HCT116 (cell line): Measurements from ENCODE around the gene DHDH. TPM values are rescaled to one million over a fixed set of nuclear protein-coding genes. Genes with fewer than 3 reads are reported as not detected.

Experiments used
- ATAC-seq: fragments of 200-7000 bp; cut with Tn5 transposase; 2 replicates; pipeline ENCODE4 v1.9.1; 2020; ENCODE audit warnings: mild to moderate bottlenecking, moderate library complexity
- BruUV-seq: library from RNA; stranded (reverse); fragments of 400-500 nt; replicated peaks from 2 replicates; lab custom pipeline; 2021; lab: Mats Ljungman, UMichigan
- CTCF ChIA-PET: fragments of 300-600 bp; sonication (Branson Sonifier 250); formaldehyde crosslinking; loops from one replicate; lab custom pipeline; 2021; ENCODE audit warnings: antibody characterized with exemption; lab: Charles Lee
- POLR2A ChIA-PET: fragments of 300-600, 350-600 bp; sonication (Branson Sonifier 250); formaldehyde crosslinking; loops from one replicate; lab custom pipeline; 2021; ENCODE audit warnings: antibody characterized with exemption; lab: Charles Lee
- RAD21 ChIA-PET, 2 experiments: fragments of 300-600 bp; sonication (Branson Sonifier 250); formaldehyde crosslinking; loops; one replicate each; lab custom pipeline; 2023; ENCODE audit warnings: low total read pairs in 2 of 2; ENCODE audit not compliant: uncharacterized antibody in 2 of 2, unreplicated experiment in 2 of 2, low non-redundant PET in 1 of 2; lab: Charles Lee
- DNase-seq: peaks from one replicate; pipeline ENCODE4 v3.0.0-alpha.2; 2010; ENCODE audit warnings: low read depth, low spot score
- H2AFZ ChIP-seq: fragments of 200-600 bp; shearing (Covaris generic), sonication (generic); 2 replicates; pipeline ENCODE4 v1.6.1; 2017; ENCODE audit warnings: low read depth, mixed run types, mixed read lengths, antibody characterized with exemption, low read length; ENCODE audit not compliant: poor library complexity, severe bottlenecking
- H3K27ac ChIP-seq: 2 replicates; pipeline ENCODE4 v1.5.1; 2012; ENCODE audit warnings: low read depth, low read length
- H3K27me3 ChIP-seq: fragments of 200-600 bp; sonication (generic); 2 replicates; pipeline ENCODE4 v1.6.1; 2016; ENCODE audit warnings: mixed run types, low read length, mixed read lengths; ENCODE audit not compliant: insufficient read depth
- H3K36me3 ChIP-seq, 2 experiments: fragments of 200-500 bp in 1 of 2; fragments of 200-600 bp in 1 of 2; sonication (Bioruptor generic) in 1 of 2; sonication (generic) in 1 of 2; 2 replicates each; pipeline versions ENCODE4 v1.5.1 to v1.6.1; 2014 to 2016; ENCODE audit warnings: low read length in 2 of 2, inconsistent platforms in 1 of 2, mixed read lengths in 1 of 2, mixed run types in 1 of 2; ENCODE audit not compliant: insufficient read depth in 2 of 2, control insufficient read depth in 1 of 2
- H3K4me1 ChIP-seq, 2 experiments: fragments of 200-600 bp in 1 of 2; sonication (generic) in 1 of 2; 2 replicates each; pipeline versions ENCODE4 v1.5.1 to v1.6.1; 2012 to 2017; ENCODE audit warnings: low read length in 2 of 2, inconsistent platforms in 1 of 2, mild to moderate bottlenecking in 1 of 2, mixed read lengths in 1 of 2, mixed run types in 1 of 2, moderate library complexity in 1 of 2; ENCODE audit not compliant: insufficient read depth in 2 of 2, control insufficient read depth in 1 of 2
- H3K4me2 ChIP-seq: fragments of 200-600 bp; sonication (generic); 2 replicates; pipeline ENCODE4 v1.6.1; 2017; ENCODE audit warnings: mixed run types, low read length, mixed read lengths
- H3K4me3 ChIP-seq, 2 experiments: fragments of 200-600 bp in 1 of 2; sonication (generic) in 1 of 2; replicated peaks in 1 of 2; 2 replicates each; pipeline ENCODE4 v1.5.1; 2011 to 2016; ENCODE audit warnings: low read length in 2 of 2, control low read depth in 1 of 2, low read depth in 1 of 2, mild to moderate bottlenecking in 1 of 2, mixed read lengths in 1 of 2, mixed run types in 1 of 2
- H3K79me2 ChIP-seq: fragments of 200-600 bp; sonication (generic); 2 replicates; pipeline ENCODE4 v1.6.1; 2017; ENCODE audit warnings: mild to moderate bottlenecking, mixed run types, low read length, moderate library complexity, mixed read lengths; ENCODE audit not compliant: insufficient read depth
- H3K9ac ChIP-seq: fragments of 200-600 bp; sonication (generic); 2 replicates; pipeline ENCODE4 v1.6.1; 2016; ENCODE audit warnings: low read length, mixed read lengths
- H3K9me2 ChIP-seq: fragments of 200-600 bp; sonication (generic), shearing (Covaris generic); 2 replicates; pipeline ENCODE4 v1.6.1; 2017; ENCODE audit warnings: mixed run types, mild to moderate bottlenecking, moderate library complexity; ENCODE audit not compliant: insufficient read depth
- H3K9me3 ChIP-seq, 2 experiments: fragments of 200-500 bp in 1 of 2; fragments of 200-600 bp in 1 of 2; sonication (Bioruptor generic) in 1 of 2; sonication (generic) in 1 of 2; 2 replicates each; pipeline ENCODE4 v1.6.1; 2014 to 2017; ENCODE audit warnings: low read length in 2 of 2, mixed read lengths in 2 of 2, inconsistent platforms in 1 of 2, low read depth in 1 of 2, mild to moderate bottlenecking in 1 of 2, mixed run types in 1 of 2, moderate library complexity in 1 of 2; ENCODE audit not compliant: control insufficient read depth in 1 of 2, insufficient read depth in 1 of 2
- H4K20me1 ChIP-seq: fragments of 200-600 bp; sonication (generic), shearing (Covaris generic); 2 replicates; pipeline ENCODE4 v1.6.1; 2017; ENCODE audit warnings: mixed run types, mild to moderate bottlenecking, moderate library complexity; ENCODE audit not compliant: insufficient read depth
- CBX3 ChIP-seq: IDR thresholded peaks from 2 replicates; pipeline ENCODE4 v1.6.1; 2012; ENCODE audit warnings: low read depth
- EGR1 ChIP-seq: IDR thresholded peaks from 2 replicates; pipeline ENCODE4 v1.6.1; 2012; ENCODE audit warnings: low read depth
- ELF1 ChIP-seq: IDR thresholded peaks from 2 replicates; pipeline ENCODE4 v1.6.1; 2012; ENCODE audit warnings: low read depth, borderline replicate concordance
- EZH2 ChIP-seq: fragments of 200-600 bp; sonication (generic); IDR thresholded peaks from 2 replicates; pipeline ENCODE4 v1.6.1; 2017; ENCODE audit warnings: antibody characterized with exemption, mixed run types
- EZH2phosphoT487 ChIP-seq: fragments of 200-600 bp; IDR thresholded peaks from 2 replicates; pipeline ENCODE4 v1.6.1; 2018; ENCODE audit warnings: antibody characterized with exemption, borderline replicate concordance
- POLR2AphosphoS5 ChIP-seq: IDR thresholded peaks from 2 replicates; pipeline ENCODE4 v1.6.1; 2011; ENCODE audit warnings: mild to moderate bottlenecking, low read depth, low read length, moderate library complexity
- REST ChIP-seq: IDR thresholded peaks from 2 replicates; pipeline ENCODE4 v1.6.1; 2012; ENCODE audit warnings: low read depth
- SIN3A ChIP-seq: IDR thresholded peaks from 2 replicates; pipeline ENCODE4 v1.6.1; 2012; ENCODE audit warnings: low read depth
- SP1 ChIP-seq: IDR thresholded peaks from 2 replicates; pipeline ENCODE4 v1.6.1; 2012; ENCODE audit warnings: low read depth
- SRF ChIP-seq: IDR thresholded peaks from 2 replicates; pipeline ENCODE4 v1.6.1; 2012; ENCODE audit warnings: low read depth
- YY1 ChIP-seq: IDR thresholded peaks from 2 replicates; pipeline ENCODE4 v1.6.1; 2011; ENCODE audit warnings: low read length, low read depth, moderate library complexity, mild to moderate bottlenecking; ENCODE audit not compliant: insufficient replicate concordance; ENCODE audit errors: extremely low read depth
- ZFX ChIP-seq: fragments of 450-650 bp; IDR thresholded peaks from 2 replicates; pipeline ENCODE4 v1.6.1; 2017
- ZNF274 ChIP-seq: fragments of 200-500 bp; sonication (Bioruptor generic); IDR thresholded peaks from 2 replicates; pipeline ENCODE4 v1.6.1; 2014; ENCODE audit warnings: mild to moderate bottlenecking, low read depth, low read length, inconsistent platforms
- intact Hi-C: fragments of 100-400 bp; cut with micrococcal nuclease; formaldehyde crosslinking; loops from 2 replicates; pipeline ENCODE4 v1.10.0; 2022
- total RNA-seq: library from RNA; stranded (reverse); gene quantifications from one replicate; pipeline ENCODE4 v1.2.1, GENCODE V29; 2021; ENCODE audit not compliant: unreplicated experiment

The DHDH gene
- total RNA-seq, 1 experiment from 2014 or later: 8.6 TPM

GRCh38 chr19:48977061-48977460 lies 43.6 kb downstream of the DHDH start:
- H3K9me3 ChIP-seq: no peaks in the 10 kb centered on the region
- H3K9ac ChIP-seq: no peak overlapping the region
- ATAC-seq: no peak
- no TSS peak for BruUV-seq
- ChIA-PET POLR2A (interaction anchor here (0.6 to 1.3 kb wide), 2 partner anchors 105 to 137 kb away, joined by 3 read pairs; partner anchors contain the start of gene PPP1R15A), CTCF (interaction anchor here (1.0 to 3.1 kb wide), 2 partner anchors 16 to 54 kb away, joined by 3 to 14 read pairs; partner anchors contain the start of genes CGB2, GYS1 and RUVBL2), RAD21 (interaction anchor here in 1 of 2 experiments (0.7 kb wide), 1 partner anchor 132 kb away, joined by 3 read pairs; no protein-coding TSS in a partner anchor)
- intact Hi-C loops: no loop called here
- H3K4me2 ChIP-seq: no peak overlapping the region
- peaks cover 5 to 14% of the 10 kb centered on the region in 2 experiments; a peak in 3 of 4 replicates for H3K4me1 ChIP-seq
- no peak overlapping the region for H3K4me3 ChIP-seq
- DNase-seq: no peak
- H3K79me2 ChIP-seq: no peaks in the 10 kb centered on the region
- no peaks in the 10 kb centered on the region for H3K27me3 ChIP-seq
- no peaks in the 10 kb centered on the region for H3K9me2 ChIP-seq
- H2AFZ ChIP-seq: no peak overlapping the region
- no peak overlapping the region for H3K27ac ChIP-seq
- H3K36me3 ChIP-seq: peaks cover 15 to 23% of the 10 kb centered on the region in 2 experiments; a peak in 3 of 4 replicates
- no peak for TF ChIP-seq EZH2
- no peak for TF ChIP-seq ZNF274
- no peak for TF ChIP-seq REST
- TF ChIP-seq POLR2AphosphoS5: no peak
- no peak for TF ChIP-seq EZH2phosphoT487
- TF ChIP-seq EGR1: no peak
- TF ChIP-seq CBX3: no peak
- TF ChIP-seq SIN3A: no peak
- TF ChIP-seq SP1: no peak
- no peak for TF ChIP-seq ELF1
- no peak for TF ChIP-seq ZFX
- TF ChIP-seq YY1: no peak
- no peak for TF ChIP-seq SRF
- H4K20me1 ChIP-seq: no peaks in the 10 kb centered on the region
